ENCODE measurements around the gene RERG.

DNA sequence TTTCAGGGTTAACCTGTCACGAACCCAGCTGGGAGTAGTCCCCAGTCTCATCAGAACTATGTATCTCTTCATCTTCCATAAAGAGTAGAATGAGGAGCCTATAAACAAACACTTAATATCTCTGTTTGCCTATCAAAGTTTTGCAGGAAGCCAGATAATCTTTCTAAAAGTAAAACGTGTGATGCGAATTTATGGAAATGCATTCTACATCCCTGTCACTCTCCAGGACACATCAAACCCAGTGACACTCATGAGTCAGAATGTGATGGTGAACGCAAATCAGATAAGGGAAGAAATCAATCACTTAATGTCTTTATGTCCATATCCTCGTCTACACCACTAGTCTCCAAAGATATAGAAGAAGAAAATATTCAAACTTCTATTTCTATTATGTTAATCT lies 37.4 kb downstream of the RERG start:
- TF ChIP-seq EZH2phosphoT487 (IDR thresholded peaks at IDR 0.05; ENCODE audit: insufficient read depth, low read depth) = no peak
- no peak for TF ChIP-seq EZH2 (IDR thresholded peaks at IDR 0.05; ENCODE audit: insufficient read depth, poor library complexity, severe bottlenecking)
